Keratinocyte (primary cell): ENCODE measurements around the gene TNFAIP3.

Experiments used
- EZH2 ChIP-seq: IDR thresholded peaks from one replicate; pipeline ENCODE4 v1.6.1; 2012; ENCODE audit warnings: inconsistent platforms, mild to moderate bottlenecking, low read length, moderate library complexity
- TF ChIP-seq, protein P1 (sequence below), 3 experiments: IDR thresholded peaks in 1 of 3; conservative IDR thresholded peaks in 1 of 3; optimal IDR thresholded peaks in 1 of 3; 2 replicates in 2 of 3; 3 replicates in 1 of 3; pipeline versions ENCODE3 to v1.5.1; 2011; ENCODE audit warnings: low read length in 3 of 3, mild to moderate bottlenecking in 3 of 3, moderate library complexity in 2 of 3, control low read depth in 1 of 3, inconsistent platforms in 1 of 3; ENCODE audit not compliant: insufficient read depth in 2 of 3; ENCODE audit errors: extremely low read depth in 1 of 3

- TF ChIP-seq, protein P1, sequence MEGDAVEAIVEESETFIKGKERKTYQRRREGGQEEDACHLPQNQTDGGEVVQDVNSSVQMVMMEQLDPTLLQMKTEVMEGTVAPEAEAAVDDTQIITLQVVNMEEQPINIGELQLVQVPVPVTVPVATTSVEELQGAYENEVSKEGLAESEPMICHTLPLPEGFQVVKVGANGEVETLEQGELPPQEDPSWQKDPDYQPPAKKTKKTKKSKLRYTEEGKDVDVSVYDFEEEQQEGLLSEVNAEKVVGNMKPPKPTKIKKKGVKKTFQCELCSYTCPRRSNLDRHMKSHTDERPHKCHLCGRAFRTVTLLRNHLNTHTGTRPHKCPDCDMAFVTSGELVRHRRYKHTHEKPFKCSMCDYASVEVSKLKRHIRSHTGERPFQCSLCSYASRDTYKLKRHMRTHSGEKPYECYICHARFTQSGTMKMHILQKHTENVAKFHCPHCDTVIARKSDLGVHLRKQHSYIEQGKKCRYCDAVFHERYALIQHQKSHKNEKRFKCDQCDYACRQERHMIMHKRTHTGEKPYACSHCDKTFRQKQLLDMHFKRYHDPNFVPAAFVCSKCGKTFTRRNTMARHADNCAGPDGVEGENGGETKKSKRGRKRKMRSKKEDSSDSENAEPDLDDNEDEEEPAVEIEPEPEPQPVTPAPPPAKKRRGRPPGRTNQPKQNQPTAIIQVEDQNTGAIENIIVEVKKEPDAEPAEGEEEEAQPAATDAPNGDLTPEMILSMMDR (optimal IDR thresholded peaks at IDR 0.05 in 1 of 3, IDR thresholded peaks at IDR 0.05 in 1 of 3, conservative IDR thresholded peaks at IDR 0.05 in 1 of 3; ENCODE audit: extremely low read depth in 1 of 3, insufficient read depth in 2 of 3, low read length in 3 of 3): no peak
- TF ChIP-seq EZH2: no peak
These were observed 42.2 kb upstream of the TNFAIP3 start for GRCh38 chr6:137824896-137825295.
